C4-2B (cell line): ENCODE results near the gene PEPD.

Experiments
- ZFX ChIP-seq: fragments of 450-650 bp; IDR thresholded peaks from 2 replicates; pipeline ENCODE4 v1.6.1; 2017
- TF ChIP-seq, protein P1 (sequence below): fragments of 450-650 bp; conservative IDR thresholded peaks from 2 replicates; pipeline ENCODE4 v1.5.1; 2017; ENCODE audit warnings: mild to moderate bottlenecking

DNA sequence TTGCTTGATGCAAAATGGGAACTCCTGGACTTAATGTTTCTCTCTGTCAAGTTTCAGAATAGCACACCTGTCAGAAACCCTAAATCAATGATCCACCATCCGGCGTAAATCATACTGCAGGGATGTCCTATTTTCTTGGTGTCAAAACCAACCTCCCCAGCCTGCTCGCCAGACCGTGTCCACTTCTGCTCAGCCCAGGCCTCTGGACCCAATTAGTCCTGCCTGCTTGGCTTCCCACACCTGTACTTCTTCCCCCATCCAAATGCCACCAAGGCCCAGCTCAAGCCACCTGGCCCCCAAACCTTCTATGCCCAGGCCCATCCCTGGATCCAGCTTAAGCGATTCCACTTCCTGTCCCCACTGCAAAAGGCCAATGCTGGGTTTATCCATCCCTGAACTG, 25.1 kb upstream of the PEPD start:
- TF ChIP-seq, protein P1, sequence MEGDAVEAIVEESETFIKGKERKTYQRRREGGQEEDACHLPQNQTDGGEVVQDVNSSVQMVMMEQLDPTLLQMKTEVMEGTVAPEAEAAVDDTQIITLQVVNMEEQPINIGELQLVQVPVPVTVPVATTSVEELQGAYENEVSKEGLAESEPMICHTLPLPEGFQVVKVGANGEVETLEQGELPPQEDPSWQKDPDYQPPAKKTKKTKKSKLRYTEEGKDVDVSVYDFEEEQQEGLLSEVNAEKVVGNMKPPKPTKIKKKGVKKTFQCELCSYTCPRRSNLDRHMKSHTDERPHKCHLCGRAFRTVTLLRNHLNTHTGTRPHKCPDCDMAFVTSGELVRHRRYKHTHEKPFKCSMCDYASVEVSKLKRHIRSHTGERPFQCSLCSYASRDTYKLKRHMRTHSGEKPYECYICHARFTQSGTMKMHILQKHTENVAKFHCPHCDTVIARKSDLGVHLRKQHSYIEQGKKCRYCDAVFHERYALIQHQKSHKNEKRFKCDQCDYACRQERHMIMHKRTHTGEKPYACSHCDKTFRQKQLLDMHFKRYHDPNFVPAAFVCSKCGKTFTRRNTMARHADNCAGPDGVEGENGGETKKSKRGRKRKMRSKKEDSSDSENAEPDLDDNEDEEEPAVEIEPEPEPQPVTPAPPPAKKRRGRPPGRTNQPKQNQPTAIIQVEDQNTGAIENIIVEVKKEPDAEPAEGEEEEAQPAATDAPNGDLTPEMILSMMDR = no peak
- no peak for TF ChIP-seq ZFX
